Right cardiac atrium (tissue), 5 donors: ENCODE data around the gene SMAD7. TPM values are rescaled to one million over a fixed set of nuclear protein-coding genes. Genes with fewer than 3 reads are reported as not detected.

Experiments used
- ATAC-seq, 2 donors: fragments of 200-7000 bp; cut with Tn5 transposase; one replicate each; pipeline versions ENCODE4 v1.8.0 to v1.9.1; 2020; ENCODE audit warnings: moderate library complexity in 2 of 2, mild to moderate bottlenecking in 1 of 2
- DNase-seq, 3 donors: peaks; one replicate each; pipeline ENCODE4 v3.0.0-alpha.2; 2020
- H3K27ac ChIP-seq: one replicate; pipeline ENCODE4 v1.5.1; 2013; ENCODE audit warnings: mild to moderate bottlenecking, low read length, control low read depth, moderate library complexity
- H3K27me3 ChIP-seq: one replicate; pipeline ENCODE4 v1.6.1; 2013; ENCODE audit not compliant: control insufficient read depth, insufficient read depth
- H3K4me1 ChIP-seq: one replicate; pipeline ENCODE4 v1.6.1; 2013; ENCODE audit warnings: low read length; ENCODE audit not compliant: control insufficient read depth, insufficient read depth
- H3K4me3 ChIP-seq: one replicate; pipeline ENCODE4 v1.5.1; 2013; ENCODE audit warnings: low read length, control low read depth
- H3K9me3 ChIP-seq: one replicate; pipeline ENCODE4 v1.6.1; 2013; ENCODE audit warnings: low read length; ENCODE audit not compliant: control insufficient read depth
- WGBS: extraction: QIAGEN DNeasy Blood & Tissue Kit; methylation state at CpG from one replicate; pipeline ENCODE4 v1.1.7; 2013; 5-methylcytosine and 5-hydroxymethylcytosine counted together
- intact Hi-C, 4 donors: fragments of 100-400 bp; cut with DNase I; formaldehyde crosslinking; loops; one replicate each; pipeline versions ENCODE4 v1.11.0 to v1.14.0; 2022 to 2023
- polyA plus RNA-seq: library from polyadenylated mRNA; stranded (reverse); fragments of 200-250 nt; gene quantifications from one replicate; pipeline ENCODE4 v1.2.3, GENCODE V29; 2013
- total RNA-seq, 4 donors: library from RNA; stranded (reverse); fragmentation: NEBNext Ultra II Directional; extraction: Animal tissue kit (Norgen Biotek cat#: 25700); gene quantifications; one replicate each; pipeline ENCODE4 v1.2.1, GENCODE V29; 2021
- donor health status: healthy with polysubstance abuse.
- donor health status: DM: no; HTN: yes; CAD: no.
- donor health status: DM: no; HTN: no; CAD: no.
- donor health status: DM: no; HTN: yes; CAD: no; lungs with severe emphysema.
- donor health status: DM: yes; HTN: yes; CAD: no.

The SMAD7 gene
- total and polyA plus RNA-seq, 5 donors, result 34.8 to 97.6 (median 92.1) TPM

DNA sequence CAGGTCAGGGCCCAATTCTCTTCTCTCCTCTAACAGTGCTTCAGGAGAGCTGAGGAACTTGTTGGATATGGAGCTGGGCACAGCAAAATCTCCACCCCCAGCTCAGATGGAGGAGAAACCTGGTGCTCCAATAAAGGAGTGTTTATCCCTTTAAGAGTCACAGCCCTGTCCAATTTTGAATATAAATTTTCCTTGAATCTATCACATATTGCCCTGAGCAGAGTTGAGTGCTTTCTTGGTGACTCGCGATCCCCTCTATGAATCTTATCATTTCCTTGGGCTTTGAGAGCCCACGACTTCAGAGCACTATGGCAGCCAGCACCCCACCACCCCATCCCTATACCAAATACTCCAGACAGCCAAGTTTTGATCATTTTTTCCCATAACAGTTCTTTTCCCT is 34.4 kb upstream of the SMAD7 start:
- no peak for ATAC-seq
- DNase-seq, result no peak
- Histone ChIP-seq H3K4me1 (peaks cover 10% of the 10 kb centered on the region), H3K9me3 (no peaks in the 10 kb centered on the region), H3K4me3 (no peak overlapping the region), H3K27ac (no peak overlapping the region), H3K27me3 (no peaks in the 10 kb centered on the region)
- WGBS, result 76% methylated on average over 3 of the region's 3 CpGs
- intact Hi-C loops, result no loop called here

DNA sequence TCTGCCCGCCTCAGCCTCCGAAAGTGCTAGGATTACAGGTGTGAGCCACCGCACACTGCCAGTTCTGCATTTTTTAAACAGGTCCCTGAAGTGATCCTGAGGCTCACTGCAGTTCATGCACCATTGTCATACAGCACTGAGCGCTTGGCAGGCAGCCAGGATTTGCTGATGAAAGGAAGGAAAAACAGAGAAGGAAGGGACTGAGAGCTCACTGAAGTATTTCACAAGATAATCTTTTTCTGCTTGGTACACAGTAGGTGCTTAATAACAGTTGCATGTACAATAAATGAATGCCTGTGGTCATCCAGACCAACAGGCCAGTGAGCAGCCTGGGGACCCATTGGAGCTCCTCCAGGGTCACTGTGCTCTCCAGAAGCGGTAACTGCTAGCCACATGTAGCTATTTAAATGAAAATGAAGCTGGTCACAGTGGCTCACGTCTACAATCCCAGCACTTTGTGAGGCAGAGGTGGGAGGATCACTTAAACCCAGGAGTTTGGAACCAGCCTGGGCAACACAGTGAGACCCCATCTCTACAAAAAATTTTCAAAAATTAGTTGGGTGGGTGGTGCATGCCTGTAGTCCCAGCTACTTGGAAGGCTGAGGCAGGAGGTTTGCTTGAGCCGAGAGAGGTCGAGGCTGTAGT is 33.1 kb upstream of the SMAD7 start:
- WGBS, result 82% methylated on average over 8 of the region's 8 CpGs

DNA sequence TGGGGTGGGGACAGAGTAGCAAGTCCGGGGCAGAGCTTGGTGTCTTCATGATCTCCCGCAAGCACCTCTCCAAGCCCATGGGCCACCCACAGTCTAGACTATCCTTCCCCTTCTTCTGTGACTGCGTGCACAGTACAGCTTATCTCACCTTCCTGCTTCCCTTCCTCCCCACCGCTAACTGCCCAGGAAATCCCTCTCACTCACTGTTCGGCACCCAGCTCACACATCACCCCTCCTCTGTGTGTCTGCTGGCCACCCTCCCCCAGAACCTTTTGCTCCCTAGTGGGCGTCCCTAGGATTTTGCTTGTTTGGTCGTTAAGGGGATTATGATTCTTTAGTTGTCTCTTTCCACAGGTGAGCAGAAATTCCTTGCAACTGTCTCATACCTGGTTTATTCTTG is 31.5 kb upstream of the SMAD7 start:
- peaks cover 3% of the 10 kb centered on the region for H3K4me1 ChIP-seq
- no peak overlapping the region for H3K4me3 ChIP-seq
- DNase-seq (peak in 1 of 3 donors; percentile 39), ATAC-seq (no peak)
- H3K9me3 ChIP-seq, result no peaks in the 10 kb centered on the region
- intact Hi-C loops, result no loop called here
- 61% methylated on average over 7 of the region's 7 CpGs for WGBS
- H3K27me3 ChIP-seq, result no peaks in the 10 kb centered on the region
- H3K27ac ChIP-seq, result no peak overlapping the region

More for the DNA sequence above, 33.1 kb upstream of the SMAD7 start:
- Histone ChIP-seq H3K4me1 (peaks cover 7% of the 10 kb centered on the region), H3K27ac (no peak overlapping the region), H3K9me3 (no peaks in the 10 kb centered on the region), H3K27me3 (no peaks in the 10 kb centered on the region), H3K4me3 (no peak overlapping the region)
- intact Hi-C loops, result no loop called here
- ATAC-seq, result no peak
- peak; percentile 50 to 88 (median 75) for DNase-seq

DNA sequence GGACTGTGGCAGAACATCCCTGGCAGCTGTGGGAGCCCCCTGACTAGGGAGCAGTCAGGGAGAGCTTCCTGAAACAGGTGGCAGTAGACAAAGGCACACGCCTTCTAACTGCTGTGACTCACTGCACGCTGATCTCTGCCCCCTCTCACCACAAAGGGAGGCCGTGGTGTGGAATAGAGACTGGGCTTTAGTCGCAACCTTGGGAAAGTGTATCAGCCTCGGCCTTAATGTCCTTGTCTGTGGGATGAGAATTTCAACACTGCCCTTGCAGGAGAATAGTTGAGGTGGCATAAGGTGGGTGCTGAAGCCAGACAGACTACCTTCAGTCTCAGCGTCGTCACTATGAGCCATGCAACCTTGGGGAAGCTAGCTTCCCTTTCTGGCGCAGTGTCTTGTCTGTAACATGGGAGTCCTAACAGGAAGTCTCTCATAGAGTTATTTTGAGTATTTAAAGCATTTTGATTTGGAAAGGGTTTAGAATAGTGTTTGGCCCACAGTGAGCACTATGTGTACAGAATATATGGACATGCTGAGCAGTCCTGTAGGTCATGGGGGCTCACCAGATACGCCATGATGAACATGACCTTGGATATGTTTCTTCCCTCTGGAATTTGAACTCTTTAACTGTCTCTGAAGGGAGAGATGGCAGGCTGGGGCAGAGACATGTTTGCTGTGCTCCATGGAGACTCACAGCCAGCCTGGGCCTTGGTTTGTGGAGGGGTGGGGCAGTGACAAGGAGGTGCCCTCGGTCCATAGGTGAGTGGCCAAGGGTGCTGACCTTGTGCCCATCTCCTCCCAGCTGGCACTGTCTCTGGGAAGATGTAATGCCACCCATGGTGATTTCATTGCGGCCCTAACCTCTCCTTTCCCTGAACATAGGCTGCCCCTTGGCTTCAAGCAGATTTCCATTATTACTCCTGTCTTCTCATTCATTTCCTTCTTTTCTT is 29.5 kb upstream of the SMAD7 start:
- WGBS, result 64% methylated on average over 11 of the region's 11 CpGs
- no peak overlapping the region for H3K27ac ChIP-seq
- DNase-seq (no peak), ATAC-seq (no peak)
- no peak overlapping the region for H3K4me3 ChIP-seq
- intact Hi-C loops, result no loop called here
- H3K4me1 ChIP-seq, result peaks cover 3% of the 10 kb centered on the region
- H3K9me3 ChIP-seq, result no peaks in the 10 kb centered on the region
- no peaks in the 10 kb centered on the region for H3K27me3 ChIP-seq

DNA sequence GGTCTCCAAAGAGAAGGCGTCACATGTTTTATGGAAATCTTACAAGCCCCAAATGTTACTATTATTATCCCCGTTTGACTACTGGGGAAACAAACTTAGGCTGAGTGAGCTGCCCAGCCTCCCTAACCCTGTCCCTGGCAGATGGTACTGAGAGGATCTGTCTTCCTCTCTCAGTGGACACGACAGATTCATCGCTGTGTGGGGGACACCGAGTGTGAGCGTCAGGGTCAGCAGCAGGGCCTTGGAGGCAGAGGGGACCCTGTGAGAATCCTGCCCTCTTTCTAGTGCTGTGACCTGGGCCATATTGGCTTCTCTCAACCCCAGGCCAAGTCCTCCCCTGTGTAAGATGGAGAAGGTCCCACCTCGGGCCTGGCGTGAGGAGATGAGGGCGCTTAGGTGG is 27.1 kb upstream of the SMAD7 start:
- H3K4me1 ChIP-seq, result peaks cover 2% of the 10 kb centered on the region
- 94% methylated on average over 9 of the region's 9 CpGs for WGBS
- no peaks in the 10 kb centered on the region for H3K27me3 ChIP-seq
- ATAC-seq, result no peak
- intact Hi-C loops, result no loop called here
- DNase-seq, result no peak
- H3K4me3 ChIP-seq, result no peak overlapping the region
- no peaks in the 10 kb centered on the region for H3K9me3 ChIP-seq
- no peak overlapping the region for H3K27ac ChIP-seq

DNA sequence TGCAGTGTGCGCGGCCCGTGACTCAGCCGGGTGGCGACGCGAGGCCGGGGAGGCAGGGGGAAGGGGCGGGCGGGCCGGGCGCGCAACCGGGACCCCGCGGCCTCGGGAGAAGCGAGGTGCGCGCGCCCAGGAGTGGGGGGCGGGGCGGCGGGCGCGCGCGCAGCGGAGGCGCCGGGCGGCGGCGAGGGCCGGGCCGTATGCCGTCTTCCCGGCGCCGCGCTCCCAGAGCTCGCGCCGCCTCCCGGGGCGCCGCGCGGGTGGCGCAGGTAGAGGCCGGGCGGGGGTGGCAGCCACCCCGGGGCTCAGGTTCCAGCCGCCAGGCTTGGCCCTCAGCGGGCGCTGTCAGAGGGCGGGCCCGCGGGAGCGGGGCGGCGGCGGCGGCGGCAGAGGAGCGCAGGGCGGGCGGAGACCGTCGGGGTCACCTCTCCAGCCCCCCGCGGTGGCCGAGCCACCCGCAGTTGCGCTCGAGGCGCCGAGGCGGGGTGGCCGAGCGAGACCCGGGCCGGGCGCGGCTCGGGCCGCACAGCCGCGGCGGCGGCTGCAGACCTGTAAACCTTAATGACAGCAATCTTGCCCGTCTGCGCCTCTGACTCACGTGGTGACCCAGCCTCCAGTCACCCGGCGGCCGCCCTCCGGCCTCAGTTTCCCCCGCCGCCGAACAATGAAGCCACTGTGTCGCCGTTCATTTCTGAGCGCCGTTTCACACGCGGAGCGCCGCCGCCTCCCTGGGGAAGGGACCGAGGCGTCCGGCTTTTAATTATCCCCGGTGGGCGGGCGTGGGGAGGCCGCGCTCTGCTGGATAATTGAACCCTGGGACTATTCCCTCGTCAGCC is 25.3 kb upstream of the SMAD7 start:
- no peaks in the 10 kb centered on the region for H3K27me3 ChIP-seq
- intact Hi-C loops, result no loop called here
- DNase-seq (peak; percentile 74 to 87 (median 82)), ATAC-seq (peak; percentile 71 to 84)
- H3K4me3 ChIP-seq, result peak overlapping the region; percentile 96
- H3K4me1 ChIP-seq, result peaks cover 2% of the 10 kb centered on the region
- peak overlapping the region; percentile 93 for H3K27ac ChIP-seq
- H3K9me3 ChIP-seq, result no peaks in the 10 kb centered on the region
- WGBS, result 1% methylated on average over 118 of the region's 119 CpGs

DNA sequence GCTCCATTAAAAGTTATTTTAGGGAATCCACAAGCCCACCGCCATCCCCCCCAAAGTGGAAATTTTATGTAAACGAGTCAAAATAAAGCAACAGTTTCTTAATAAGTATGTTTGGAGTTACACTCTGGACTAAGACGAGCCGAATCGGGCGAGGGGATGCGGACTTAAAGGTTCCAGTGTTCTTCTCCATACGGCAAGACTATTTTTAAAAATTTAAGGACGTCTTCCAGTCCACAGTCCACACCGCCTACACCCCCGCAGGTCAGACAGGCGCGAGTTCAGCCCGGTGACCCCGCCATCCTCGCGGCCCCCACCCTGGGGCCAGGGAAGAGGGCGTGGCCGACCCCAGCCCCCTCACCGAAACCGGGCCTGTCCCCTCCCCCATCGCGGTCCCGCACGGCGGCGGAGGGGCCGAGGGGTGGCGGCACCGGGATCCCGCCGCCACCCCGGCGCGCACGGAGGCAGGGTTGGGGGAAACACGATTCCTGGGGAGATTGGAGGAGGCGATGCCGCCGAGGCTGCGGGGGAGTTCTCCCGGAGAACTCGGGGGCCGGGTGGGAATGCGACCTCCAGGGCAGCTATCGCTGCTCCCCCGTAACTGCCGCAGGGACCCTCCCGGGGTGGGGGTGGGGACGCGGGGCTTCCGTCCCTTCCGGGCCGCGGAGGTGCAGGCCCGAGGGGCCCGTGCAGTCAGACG is 24.5 kb upstream of the SMAD7 start:
- H3K9me3 ChIP-seq, result no peaks in the 10 kb centered on the region
- ATAC-seq (peak; percentile 45), DNase-seq (peak in 2 of 3 donors; percentile 73 to 74)
- intact Hi-C loops, result no loop called here
- peak overlapping the region; percentile 96 for H3K4me3 ChIP-seq
- peaks cover 2% of the 10 kb centered on the region for H3K4me1 ChIP-seq
- H3K27ac ChIP-seq, result peak overlapping the region; percentile 71
- WGBS, result 3% methylated on average over 58 of the region's 58 CpGs
- H3K27me3 ChIP-seq, result no peaks in the 10 kb centered on the region

DNA sequence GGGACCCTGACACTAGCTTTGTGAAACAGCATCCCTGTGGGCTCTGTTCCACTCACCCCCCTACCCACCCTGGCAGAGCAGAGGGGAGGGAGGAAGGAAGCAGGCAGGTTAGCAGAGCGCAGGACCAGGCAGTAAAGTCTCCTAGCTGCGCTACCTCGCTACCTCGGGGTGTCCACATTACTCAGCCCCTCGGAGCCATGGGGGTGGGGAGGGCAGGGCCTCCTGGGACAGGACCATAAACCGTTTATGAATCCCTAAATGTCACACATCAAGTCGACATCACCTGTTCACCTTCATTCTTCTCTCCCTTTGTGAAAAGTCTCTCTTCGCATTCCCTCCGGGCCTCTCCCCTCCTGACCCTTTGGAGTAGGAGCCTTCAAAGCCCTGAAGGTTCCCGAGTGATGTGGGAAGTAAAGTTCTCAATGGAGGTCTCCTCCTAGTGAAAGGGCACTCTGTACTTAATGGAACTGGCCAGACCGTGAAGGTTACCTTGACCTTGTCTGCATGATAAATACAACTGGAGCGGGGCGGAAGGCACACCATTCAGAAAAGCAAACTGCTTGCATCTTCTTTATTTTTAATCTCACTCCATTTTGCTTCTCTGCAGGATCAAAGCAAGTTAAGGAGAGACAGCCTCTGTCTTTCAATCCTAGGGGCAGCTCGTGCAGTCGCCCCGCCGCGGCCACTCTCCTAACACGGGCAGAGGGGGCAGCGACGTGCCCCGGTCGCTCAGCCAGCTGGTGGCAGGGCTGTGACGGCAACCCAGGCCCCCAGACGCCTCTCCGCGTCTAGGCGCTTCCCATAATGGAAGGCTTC is 23.7 kb upstream of the SMAD7 start:
- peak overlapping the region; percentile 96 for H3K4me3 ChIP-seq
- intact Hi-C loops, result no loop called here
- WGBS, result 57% methylated on average over 28 of the region's 28 CpGs
- H3K27ac ChIP-seq, result peak overlapping the region; percentile 71
- H3K9me3 ChIP-seq, result no peaks in the 10 kb centered on the region
- DNase-seq (peak; percentile 51 to 81 (median 79)), ATAC-seq (peak; percentile 49 to 64)
- peaks cover 2% of the 10 kb centered on the region for H3K4me1 ChIP-seq
- H3K27me3 ChIP-seq, result no peaks in the 10 kb centered on the region

DNA sequence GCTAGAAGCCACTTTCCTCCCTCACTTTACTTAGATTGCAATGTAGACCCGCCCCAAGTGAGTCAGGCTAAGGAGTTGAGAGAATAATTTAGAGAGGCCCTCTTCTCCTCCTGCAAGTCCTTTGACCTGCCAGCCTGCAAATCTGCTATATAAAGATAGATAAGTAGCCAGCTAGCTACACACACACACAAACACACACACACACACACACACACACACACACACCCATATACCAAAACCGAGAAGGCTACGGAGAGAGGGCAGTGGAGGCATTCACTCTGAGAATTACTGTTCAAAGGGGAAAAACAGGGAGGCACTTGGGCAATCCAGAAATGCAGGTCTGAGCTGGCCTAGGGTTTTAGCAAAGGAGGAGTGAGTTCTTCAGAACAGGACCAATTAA is 23.0 kb upstream of the SMAD7 start:
- intact Hi-C loops, result no loop called here
- Histone ChIP-seq H3K27me3 (no peaks in the 10 kb centered on the region), H3K27ac (no peak overlapping the region), H3K4me3 (no peak overlapping the region), H3K4me1 (peaks cover 2% of the 10 kb centered on the region), H3K9me3 (no peaks in the 10 kb centered on the region)
- 58% methylated on average over 3 of the region's 3 CpGs for WGBS
- no peak for ATAC-seq
- no peak for DNase-seq
